ENCODE measurements around the gene DDX41.

DDX41 gene

GRCh38 chr5:177468685-177469628, 47.8 kb downstream of the DDX41 start:
- no peak for DNase-seq (ENCODE audit: low read depth)

- no peak for DNase-seq (ENCODE audit: low read depth)
Observed at GRCh38 chr5:177468329-177468684, 48.5 kb downstream of the DDX41 start.

GRCh38 chr5:177467436-177467835, 49.3 kb downstream of the DDX41 start:
- no peak for DNase-seq (ENCODE audit: low read depth)

- DNase-seq (ENCODE audit: low read depth), result no peak
Observed at GRCh38 chr5:177466861-177467260, 49.9 kb downstream of the DDX41 start.

- no peak for DNase-seq (ENCODE audit: low read depth)
Observed at GRCh38 chr5:177465044-177465443, 51.7 kb downstream of the DDX41 start.

- no peak for DNase-seq (ENCODE audit: low read depth)
Observed at GRCh38 chr5:177462021-177462670, 54.6 kb downstream of the DDX41 start.
